Upper lobe of left lung (tissue), 6 donors: Measurements from ENCODE around the gene DCAF17. TPM values are rescaled to one million over a fixed set of nuclear protein-coding genes. Genes with fewer than 3 reads are reported as not detected.

Experiments
- ATAC-seq, 2 donors: fragments of 200-7000 bp; cut with Tn5 transposase; one replicate each; pipeline ENCODE4 v1.9.1; 2022; ENCODE audit warnings: mild to moderate bottlenecking in 2 of 2, moderate library complexity in 2 of 2; ENCODE audit not compliant: low FRiP score in 2 of 2
- DNase-seq, 2 donors: peaks; one replicate each; pipeline ENCODE4 v3.0.0-alpha.2; 2019 to 2020
- H3K27ac ChIP-seq, 4 donors: fragments of 200-600 bp; sonication (generic); one replicate each; pipeline ENCODE4 v1.5.1; 2016 to 2019
- H3K27me3 ChIP-seq, 4 donors: fragments of 200-600 bp; sonication (generic); one replicate each; pipeline ENCODE4 v1.5.1; 2017 to 2019
- H3K36me3 ChIP-seq, 4 donors: fragments of 200-600 bp; sonication (generic); one replicate each; pipeline ENCODE4 v1.5.1; 2016 to 2019
- H3K4me1 ChIP-seq, 4 donors: fragments of 200-600 bp; sonication (generic); one replicate each; pipeline ENCODE4 v1.5.1; 2018 to 2019
- H3K4me3 ChIP-seq, 4 donors: fragments of 200-600 bp; sonication (generic); one replicate each; pipeline ENCODE4 v1.5.1; 2017 to 2019; ENCODE audit warnings: mild to moderate bottlenecking in 2 of 4, moderate library complexity in 1 of 4
- H3K9me3 ChIP-seq, 4 donors: fragments of 200-600 bp; sonication (generic); one replicate each; pipeline ENCODE4 v1.5.1; 2018 to 2019
- CTCF ChIP-seq, 6 experiments: fragments of 450-650 bp in 4 of 6; fragments of 200-600 bp in 2 of 6; sonication (generic) in 2 of 6; IDR thresholded peaks; one replicate each; pipeline ENCODE4 v1.5.1; 2016 to 2019; ENCODE audit warnings: antibody characterized with exemption in 6 of 6
- EP300 ChIP-seq, 4 donors: sonication (generic); formaldehyde crosslinking; IDR thresholded peaks; one replicate each; pipeline ENCODE4 v1.5.1; 2017; ENCODE audit warnings: antibody characterized with exemption in 4 of 4, control low read depth in 2 of 4
- POLR2A ChIP-seq, 4 donors: fragments of 450-650 bp; IDR thresholded peaks; one replicate each; pipeline ENCODE4 v1.5.1; 2016 to 2017; ENCODE audit warnings: antibody characterized with exemption in 4 of 4, mild to moderate bottlenecking in 2 of 4
- POLR2AphosphoS5 ChIP-seq, 2 donors: sonication (generic); formaldehyde crosslinking; IDR thresholded peaks; one replicate each; pipeline ENCODE4 v1.5.1; 2017; ENCODE audit warnings: antibody characterized with exemption in 2 of 2
- WGBS, 2 donors: methylation state at CpG; one replicate each; pipeline ENCODE4 v1.1.5; 2017 to 2018; 5-methylcytosine and 5-hydroxymethylcytosine counted together
- total RNA-seq, 6 donors: library from RNA; depleted of rRNA in 4 of 6; stranded (reverse); fragments of >200 nt in 4 of 6; gene quantifications; one replicate each; pipeline versions ENCODE4 v1.1.0 to v1.2.1, GENCODE V29; 2016 to 2021
- donor health status: DM: no; HTN: no; CAD: no; lungs with moderate emphysema.
- donor health status: DM: no; HTN: yes; CAD: no; lungs with severe emphysema.

The DCAF17 gene
- total RNA-seq, 6 donors from 2014 or later: 6.2 to 24.7 (median 11.9) TPM

- no peaks in the 10 kb centered on the region for H3K4me1 ChIP-seq
- ATAC-seq: no peak
- 90 to 94% methylated on average over 1 of the region's 1 CpG for WGBS, 2 donors
- H3K9me3 ChIP-seq: no peaks in the 10 kb centered on the region
- H3K36me3 ChIP-seq: no peaks in the 10 kb centered on the region
- no peak for DNase-seq
- no peaks in the 10 kb centered on the region for H3K27me3 ChIP-seq
- TF ChIP-seq CTCF (IDR thresholded peaks at IDR 0.05) (no peak), POLR2AphosphoS5 (IDR thresholded peaks at IDR 0.05) (no peak), EP300 (IDR thresholded peaks at IDR 0.05) (no peak)
- no peak overlapping the region for H3K4me3 ChIP-seq
- H3K27ac ChIP-seq: no peak overlapping the region
Observed at GRCh38 chr2:171390941-171391516, 43.0 kb upstream of the DCAF17 start.

- no peaks in the 10 kb centered on the region for H3K4me1 ChIP-seq
- H3K27me3 ChIP-seq: no peaks in the 10 kb centered on the region
- WGBS, 2 donors: 86 to 98% methylated on average over 2 of the region's 2 CpGs
- H3K4me3 ChIP-seq: no peak overlapping the region
- no peaks in the 10 kb centered on the region for H3K9me3 ChIP-seq
- ATAC-seq: no peak
- no peak for DNase-seq
- H3K36me3 ChIP-seq: no peaks in the 10 kb centered on the region
- H3K27ac ChIP-seq: no peak overlapping the region
- TF ChIP-seq EP300 (IDR thresholded peaks at IDR 0.05) (no peak), POLR2A (IDR thresholded peaks at IDR 0.05) (no peak), POLR2AphosphoS5 (IDR thresholded peaks at IDR 0.05) (no peak), CTCF (IDR thresholded peaks at IDR 0.05) (no peak)
Observed at GRCh38 chr2:171391532-171391931, 42.5 kb upstream of the DCAF17 start.

- Histone ChIP-seq H3K27ac (no peak overlapping the region), H3K9me3 (no peaks in the 10 kb centered on the region), H3K36me3 (no peaks in the 10 kb centered on the region), H3K4me3 (no peak overlapping the region), H3K4me1 (no peaks in the 10 kb centered on the region), H3K27me3 (no peaks in the 10 kb centered on the region)
- no peak for DNase-seq
- WGBS, 2 donors: 96 to 100% methylated on average over 1 of the region's 1 CpG
- TF ChIP-seq POLR2A (IDR thresholded peaks at IDR 0.05) (no peak), EP300 (IDR thresholded peaks at IDR 0.05) (no peak), CTCF (IDR thresholded peaks at IDR 0.05) (no peak), POLR2AphosphoS5 (IDR thresholded peaks at IDR 0.05) (no peak)
- ATAC-seq: no peak
Observed at GRCh38 chr2:171393487-171393886, 40.5 kb upstream of the DCAF17 start.

GRCh38 chr2:171394164-171394740 is 39.8 kb upstream of the DCAF17 start:
- no peaks in the 10 kb centered on the region for H3K9me3 ChIP-seq
- no peaks in the 10 kb centered on the region for H3K4me1 ChIP-seq
- 26 to 45% methylated on average over 1 of the region's 1 CpG for WGBS, 2 donors
- DNase-seq (no peak), ATAC-seq (no peak)
- no peaks in the 10 kb centered on the region for H3K36me3 ChIP-seq
- no peak for TF ChIP-seq CTCF (IDR thresholded peaks at IDR 0.05)
- no peak for TF ChIP-seq POLR2A (IDR thresholded peaks at IDR 0.05)
- H3K4me3 ChIP-seq: no peak overlapping the region
- no peak overlapping the region for H3K27ac ChIP-seq
- H3K27me3 ChIP-seq: no peaks in the 10 kb centered on the region

- no peak overlapping the region for H3K4me3 ChIP-seq
- no peaks in the 10 kb centered on the region for H3K36me3 ChIP-seq
- no peak for ATAC-seq
- H3K4me1 ChIP-seq: no peaks in the 10 kb centered on the region
- no peak for TF ChIP-seq CTCF (IDR thresholded peaks at IDR 0.05)
- TF ChIP-seq EP300 (IDR thresholded peaks at IDR 0.05): no peak
- no peak for TF ChIP-seq POLR2A (IDR thresholded peaks at IDR 0.05)
- no peak for TF ChIP-seq POLR2AphosphoS5 (IDR thresholded peaks at IDR 0.05)
- no peak for DNase-seq
- H3K9me3 ChIP-seq: no peaks in the 10 kb centered on the region
- no peak overlapping the region for H3K27ac ChIP-seq
- no peaks in the 10 kb centered on the region for H3K27me3 ChIP-seq
Observed at GRCh38 chr2:171399292-171399691, 34.7 kb upstream of the DCAF17 start.
